IMR-90 (cell line): Measurements from ENCODE around the gene SLC25A21. TPM values are rescaled to one million over a fixed set of nuclear protein-coding genes. Genes with fewer than 3 reads are reported as not detected.

Source experiments
- ATAC-seq: fragments of 200-7000 bp; cut with Tn5 transposase; 2 replicates; pipeline ENCODE4 v1.9.1; 2020; ENCODE audit warnings: low read depth, mild to moderate bottlenecking, moderate library complexity
- BruUV-seq: library from RNA; stranded (reverse); fragments of 400-500 nt; replicated peaks from 2 replicates; lab custom pipeline; 2021; lab: Mats Ljungman, UMichigan
- CTCF ChIA-PET: fragments of 300-600 bp; formaldehyde crosslinking; extraction: SDS; loops from one replicate; lab custom pipeline; 2021; ENCODE audit warnings: antibody characterized with exemption; lab: Yijun Ruan, JAX
- POLR2A ChIA-PET: fragments of 300-600 bp; sonication (Branson Sonifier 250); formaldehyde crosslinking; loops from one replicate; lab custom pipeline; 2022; ENCODE audit warnings: antibody characterized with exemption; ENCODE audit not compliant: unreplicated experiment; lab: Charles Lee
- DNase-seq: peaks from one replicate; pipeline ENCODE4 v3.0.0; 2013
- H2AFZ ChIP-seq: replicated peaks from 2 replicates; pipeline ENCODE3; 2013; ENCODE audit warnings: low read length, mild to moderate bottlenecking; ENCODE audit not compliant: poor library complexity
- H2AK5ac ChIP-seq: 2 replicates; pipeline ENCODE4 v1.6.1; 2013; ENCODE audit warnings: low read depth, low read length, inconsistent platforms
- H2AK9ac ChIP-seq: replicated peaks from 2 replicates; pipeline ENCODE3; 2013; ENCODE audit warnings: mild to moderate bottlenecking, low read depth, low read length, moderate library complexity; ENCODE audit not compliant: poor library complexity
- H2BK120ac ChIP-seq: 2 replicates; pipeline ENCODE4 v1.6.1; 2013; ENCODE audit warnings: low read depth, low read length, inconsistent platforms
- H2BK15ac ChIP-seq: 3 replicates; pipeline ENCODE4 v1.6.1; 2013; ENCODE audit warnings: low read depth, low read length, inconsistent platforms
- H2BK20ac ChIP-seq: 2 replicates; pipeline ENCODE4 v1.6.1; 2013; ENCODE audit warnings: low read depth, mild to moderate bottlenecking, inconsistent platforms, low read length, moderate library complexity
- H2BK5ac ChIP-seq: 2 replicates; pipeline ENCODE4 v1.6.1; 2013; ENCODE audit warnings: mild to moderate bottlenecking, low read depth, low read length, inconsistent platforms; ENCODE audit not compliant: poor library complexity, severe bottlenecking
- H3K14ac ChIP-seq: replicated peaks from 2 replicates; pipeline ENCODE4 v1.6.1; 2013; ENCODE audit warnings: low read depth, low read length, inconsistent platforms
- H3K18ac ChIP-seq: 2 replicates; pipeline ENCODE4 v1.6.1; 2013; ENCODE audit warnings: low read depth, low read length, control low read depth
- H3K23ac ChIP-seq: 2 replicates; pipeline ENCODE4 v1.6.1; 2013; ENCODE audit warnings: low read depth, low read length, inconsistent platforms
- H3K27ac ChIP-seq: 2 replicates; pipeline ENCODE4 v1.5.1; 2013; ENCODE audit warnings: mild to moderate bottlenecking, control low read depth, low read length; ENCODE audit not compliant: insufficient read depth
- H3K27me3 ChIP-seq: 2 replicates; pipeline ENCODE4 v1.6.1; 2013; ENCODE audit warnings: low read length; ENCODE audit not compliant: control insufficient read depth, insufficient read depth
- H3K36me3 ChIP-seq: 2 replicates; pipeline ENCODE4 v1.6.1; 2013; ENCODE audit warnings: low read length, mixed read lengths; ENCODE audit not compliant: control insufficient read depth, insufficient read depth
- H3K4ac ChIP-seq: 2 replicates; pipeline ENCODE4 v1.6.1; 2013; ENCODE audit warnings: low read depth, low read length, inconsistent platforms
- H3K4me1 ChIP-seq: 2 replicates; pipeline ENCODE4 v1.6.1; 2013; ENCODE audit warnings: low read length, mixed read lengths; ENCODE audit not compliant: control insufficient read depth, insufficient read depth
- H3K4me2 ChIP-seq: 2 replicates; pipeline ENCODE4 v1.6.1; 2013; ENCODE audit warnings: low read depth, mild to moderate bottlenecking, control low read depth, low read length, moderate library complexity
- H3K4me3 ChIP-seq: 2 replicates; pipeline ENCODE4 v1.5.1; 2013; ENCODE audit warnings: low read depth, mild to moderate bottlenecking, control low read depth, low read length, moderate library complexity; ENCODE audit not compliant: insufficient read depth
- H3K56ac ChIP-seq: 2 replicates; pipeline ENCODE4 v1.6.1; 2013; ENCODE audit warnings: low read length, inconsistent platforms; ENCODE audit not compliant: insufficient read depth; ENCODE audit errors: extremely low read depth
- H3K79me1 ChIP-seq, 2 experiments: 2 replicates each; pipeline ENCODE4 v1.6.1; 2013; ENCODE audit warnings: low read length in 2 of 2, inconsistent platforms in 1 of 2, low read depth in 1 of 2
- H3K9ac ChIP-seq: 2 replicates; pipeline ENCODE4 v1.6.1; 2013; ENCODE audit warnings: low read depth, low read length, control low read depth
- H3K9me1 ChIP-seq: 2 replicates; pipeline ENCODE4 v1.6.1; 2013; ENCODE audit warnings: low read length, inconsistent platforms; ENCODE audit not compliant: insufficient read depth
- H3K9me3 ChIP-seq: 2 replicates; pipeline ENCODE4 v1.6.1; 2013; ENCODE audit warnings: low read length; ENCODE audit not compliant: control insufficient read depth, insufficient read depth
- H4K20me1 ChIP-seq: 2 replicates; pipeline ENCODE4 v1.6.1; 2013; ENCODE audit warnings: low read length, inconsistent platforms; ENCODE audit not compliant: insufficient read depth
- H4K5ac ChIP-seq: 2 replicates; pipeline ENCODE4 v1.6.1; 2013; ENCODE audit warnings: mild to moderate bottlenecking, low read depth, low read length, control low read depth
- H4K8ac ChIP-seq, 2 experiments: 2 replicates each; pipeline ENCODE4 v1.6.1; 2013; ENCODE audit warnings: low read depth in 2 of 2, low read length in 2 of 2, control low read depth in 1 of 2, inconsistent platforms in 1 of 2
- H4K91ac ChIP-seq: 2 replicates; pipeline ENCODE4 v1.6.1; 2013; ENCODE audit warnings: low read depth, low read length, inconsistent platforms; ENCODE audit not compliant: insufficient read depth
- BHLHE40 ChIP-seq: fragments of 150-350 bp; IDR thresholded peaks from 2 replicates; pipeline ENCODE4 v1.6.1; 2016; ENCODE audit warnings: mild to moderate bottlenecking, low read depth, low read length
- CEBPB ChIP-seq: IDR thresholded peaks from 2 replicates; pipeline ENCODE4 v1.6.1; 2012; ENCODE audit warnings: low read depth, low read length, improper control_type of control experiment
- CHD1 ChIP-seq: IDR thresholded peaks from 2 replicates; pipeline ENCODE4 v1.6.1; 2012; ENCODE audit warnings: low read depth, low read length, improper control_type of control experiment
- CTCF ChIP-seq: conservative IDR thresholded peaks from 2 replicates; pipeline ENCODE4 v1.5.1; 2012; ENCODE audit warnings: mild to moderate bottlenecking, low read depth, low read length, improper control_type of control experiment
- FOS ChIP-seq: fragments of 150-350 bp; IDR thresholded peaks from 2 replicates; pipeline ENCODE4 v1.6.1; 2016; ENCODE audit warnings: low read depth, low read length
- MAFK ChIP-seq: IDR thresholded peaks from 2 replicates; pipeline ENCODE4 v1.6.1; 2012; ENCODE audit warnings: low read depth, low read length, improper control_type of control experiment
- MAZ ChIP-seq: IDR thresholded peaks from 2 replicates; pipeline ENCODE4 v1.6.1; 2012; ENCODE audit warnings: low read depth, mild to moderate bottlenecking, low read length, improper control_type of control experiment, moderate library complexity, borderline replicate concordance
- MXI1 ChIP-seq: IDR thresholded peaks from 2 replicates; pipeline ENCODE4 v1.6.1; 2012; ENCODE audit warnings: low read depth, mild to moderate bottlenecking, low read length, moderate library complexity, borderline replicate concordance
- NFE2L2 ChIP-seq: fragments of 150-350 bp; IDR thresholded peaks from 2 replicates; pipeline ENCODE4 v1.6.1; 2016; ENCODE audit warnings: low read depth, mild to moderate bottlenecking, low read length
- RCOR1 ChIP-seq: IDR thresholded peaks from 2 replicates; pipeline ENCODE4 v1.6.1; 2012; ENCODE audit warnings: mild to moderate bottlenecking, low read length, improper control_type of control experiment; ENCODE audit not compliant: insufficient replicate concordance
- RFX5 ChIP-seq: IDR thresholded peaks from 2 replicates; pipeline ENCODE4 v1.8.0; 2012; ENCODE audit warnings: low read depth, mild to moderate bottlenecking, low read length, moderate library complexity
- SMC3 ChIP-seq: fragments of 150-350 bp; IDR thresholded peaks from 2 replicates; pipeline ENCODE4 v1.6.1; 2016; ENCODE audit warnings: low read depth, mild to moderate bottlenecking, antibody characterized with exemption, low read length, moderate library complexity
- WGBS, 2 experiments: methylation state at CpG; one replicate each; pipeline versions ENCODE4 v1.1.5 to v1.1.7; 2013; ENCODE audit warnings: missing lambda C conversion rate in 2 of 2; ENCODE audit not compliant: insufficient read length in 1 of 2; ENCODE audit errors: extremely low coverage in 2 of 2; 5-methylcytosine and 5-hydroxymethylcytosine counted together
- dilution Hi-C: fragments of 300-500 bp; cut with HindIII; formaldehyde crosslinking; loops from one replicate; pipeline ENCODE4 v1.14.3; 2018; ENCODE audit warnings: low sequenced_read_pairs; ENCODE audit not compliant: unreplicated experiment
- in situ Hi-C: fragments of 300-500 bp; cut with MboI; formaldehyde crosslinking; loops from 3 replicates; pipeline ENCODE4 v1.14.3; 2019; ENCODE audit warnings: low sequenced_read_pairs, inconsistent platforms, mixed read lengths
- intact Hi-C: fragments of 100-400 bp; cut with micrococcal nuclease; formaldehyde crosslinking; loops from 2 replicates; pipeline ENCODE4 v1.10.0; 2022
- polyA plus RNA-seq, 3 experiments: library from polyadenylated mRNA; depleted of rRNA; stranded (reverse); fragments of >200 nt; gene quantifications; 2 replicates each; pipeline ENCODE4 v1.2.3, GENCODE V29; 2012; ENCODE audit warnings: low replicate concordance in 1 of 3
- total RNA-seq: library from RNA; depleted of rRNA; stranded (reverse); fragments of >200 nt; gene quantifications from 2 replicates; pipeline ENCODE4 v1.2.3, GENCODE V29; 2012

The SLC25A21 gene
- total and polyA plus RNA-seq, 2 of the 4 experiments (the other 2 are of a cell fraction) = 0.62 to 0.90 TPM

GRCh38 chr14:36866867-36867266 lies 305.5 kb downstream of the SLC25A21 start:
- POLR2A ChIA-PET = no interaction called here

More at GRCh38 chr14:36866867-36867266, 305.5 kb downstream of the SLC25A21 start:
- Histone ChIP-seq H3K79me1 (no peaks in the 10 kb centered on the region), H2BK15ac (no peak overlapping the region), H3K4ac (no peak overlapping the region), H3K27me3 (no peaks in the 10 kb centered on the region; the same call in none of the 2 replicates), H4K20me1 (no peaks in the 10 kb centered on the region), H3K4me3 (no peak overlapping the region), H4K8ac (no peak overlapping the region), H2BK5ac (no peak overlapping the region), H3K23ac (no peak overlapping the region), H4K5ac (no peak overlapping the region), H2BK20ac (no peak overlapping the region), H3K9ac (no peak overlapping the region), H3K4me1 (no peaks in the 10 kb centered on the region), H3K18ac (no peak overlapping the region), H3K9me1 (no peaks in the 10 kb centered on the region), H2BK120ac (no peak overlapping the region), H3K27ac (no peak overlapping the region), H2AFZ (no peak overlapping the region), H3K36me3 (no peaks in the 10 kb centered on the region), H2AK9ac (no peak overlapping the region), H3K4me2 (no peak overlapping the region), H3K56ac (no peak overlapping the region), H3K14ac (no peak overlapping the region), H3K9me3 (no peaks in the 10 kb centered on the region), H4K91ac (no peak overlapping the region), H2AK5ac (no peak overlapping the region)
- BruUV-seq = no TSS peak
- DNase-seq (no peak), ATAC-seq (no peak)
- dilution Hi-C loops = no loop called here
- TF ChIP-seq MAZ (no peak), RFX5 (no peak), CEBPB (no peak), FOS (no peak), NFE2L2 (no peak), MXI1 (no peak), SMC3 (no peak), CHD1 (no peak), CTCF (no peak), BHLHE40 (no peak), MAFK (no peak), RCOR1 (no peak)
- intact Hi-C loops = loop anchor here (10.0 kb wide), 1 partner anchor 248 kb away; no protein-coding TSS in a partner anchor
- in situ Hi-C loops = no loop called here
- WGBS, 2 experiments = no CpG with 5 or more reads among the region's 4 CpGs
- CTCF ChIA-PET = no interaction called here
